RWPE1 (cell line): Measurements from ENCODE around the gene TAF11L14.
A peak's percentile ranks its signal among the peaks of the same experiment; 100 is the strongest.

Experiments
- CTCF ChIA-PET: fragments of 350-600 bp; sonication (Branson Sonifier 250); formaldehyde crosslinking; extraction: SDS; loops from one replicate; lab custom pipeline; 2021; lab: Yijun Ruan, JAX
- POLR2A ChIA-PET: fragments of 400-600 bp; formaldehyde crosslinking; extraction: SDS; loops from one replicate; lab custom pipeline; 2020; ENCODE audit warnings: antibody characterized with exemption; ENCODE audit not compliant: low non-redundant PET; lab: Yijun Ruan, JAX
- DNase-seq: peaks from one replicate; pipeline ENCODE4 v3.0.0; 2012; ENCODE audit warnings: low spot score
- H3K27ac ChIP-seq: fragments of 450-650 bp; 2 replicates; pipeline ENCODE4 v1.5.1; 2017
- TF ChIP-seq, protein P1 (sequence below): fragments of 450-650 bp; conservative IDR thresholded peaks from 2 replicates; pipeline ENCODE4 v1.5.1; 2017; ENCODE audit warnings: low read depth, mild to moderate bottlenecking

Gene TAF11L14

DNA sequence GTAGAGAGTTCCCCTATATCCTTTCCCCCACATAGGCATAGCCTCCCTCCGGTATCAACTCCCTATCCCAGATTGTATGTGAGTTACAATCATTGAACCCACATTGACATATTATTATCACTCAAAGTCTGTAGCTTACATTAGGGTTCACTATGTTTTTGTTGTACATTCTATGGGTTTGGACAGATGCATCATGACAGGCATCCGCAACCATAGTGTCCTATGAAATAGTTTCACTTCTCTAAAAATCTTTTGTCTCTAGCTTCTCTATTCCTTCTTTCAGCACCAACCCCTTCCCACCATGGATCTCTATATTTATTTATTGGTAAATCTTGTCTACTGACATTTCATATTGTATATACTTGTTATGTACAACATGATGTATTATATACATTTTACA is 31.6 kb downstream of the TAF11L14 start:
- POLR2A ChIA-PET: interaction anchor here (0.6 kb wide), 1 partner anchor 274 kb away, joined by 3 read pairs; no protein-coding TSS in a partner anchor
- H3K27ac ChIP-seq: no peak overlapping the region
- DNase-seq: no peak
- TF ChIP-seq, protein P1, sequence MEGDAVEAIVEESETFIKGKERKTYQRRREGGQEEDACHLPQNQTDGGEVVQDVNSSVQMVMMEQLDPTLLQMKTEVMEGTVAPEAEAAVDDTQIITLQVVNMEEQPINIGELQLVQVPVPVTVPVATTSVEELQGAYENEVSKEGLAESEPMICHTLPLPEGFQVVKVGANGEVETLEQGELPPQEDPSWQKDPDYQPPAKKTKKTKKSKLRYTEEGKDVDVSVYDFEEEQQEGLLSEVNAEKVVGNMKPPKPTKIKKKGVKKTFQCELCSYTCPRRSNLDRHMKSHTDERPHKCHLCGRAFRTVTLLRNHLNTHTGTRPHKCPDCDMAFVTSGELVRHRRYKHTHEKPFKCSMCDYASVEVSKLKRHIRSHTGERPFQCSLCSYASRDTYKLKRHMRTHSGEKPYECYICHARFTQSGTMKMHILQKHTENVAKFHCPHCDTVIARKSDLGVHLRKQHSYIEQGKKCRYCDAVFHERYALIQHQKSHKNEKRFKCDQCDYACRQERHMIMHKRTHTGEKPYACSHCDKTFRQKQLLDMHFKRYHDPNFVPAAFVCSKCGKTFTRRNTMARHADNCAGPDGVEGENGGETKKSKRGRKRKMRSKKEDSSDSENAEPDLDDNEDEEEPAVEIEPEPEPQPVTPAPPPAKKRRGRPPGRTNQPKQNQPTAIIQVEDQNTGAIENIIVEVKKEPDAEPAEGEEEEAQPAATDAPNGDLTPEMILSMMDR: no peak
- CTCF ChIA-PET: no interaction called here

DNA sequence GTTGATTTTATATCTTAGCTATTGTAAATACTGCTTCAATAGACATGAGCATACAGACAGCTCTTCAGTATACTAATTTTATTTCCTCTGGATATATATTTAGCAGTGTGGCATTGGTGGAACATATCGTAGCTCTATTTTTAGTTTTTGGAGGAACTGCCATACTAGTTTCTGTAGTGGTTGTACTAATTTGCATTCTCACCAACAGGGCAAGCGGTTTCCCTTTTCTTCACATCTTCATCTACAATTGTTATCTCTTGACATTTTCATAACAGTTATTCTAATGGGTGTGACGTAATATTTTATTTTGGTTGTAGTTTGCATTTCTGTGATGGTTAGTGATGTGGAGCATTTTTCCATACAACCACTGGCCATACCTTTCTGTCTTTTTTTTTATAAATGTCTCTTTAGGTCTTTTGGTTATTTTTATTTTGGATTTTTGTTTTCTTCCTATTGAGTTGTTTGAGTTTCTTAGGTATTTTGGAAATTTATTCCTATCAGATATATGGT is 32.5 kb downstream of the TAF11L14 start:
- DNase-seq: no peak
- TF ChIP-seq, protein P1: no peak
- ChIA-PET CTCF (no interaction called here), POLR2A (no interaction called here)
- no peak overlapping the region for H3K27ac ChIP-seq

DNA sequence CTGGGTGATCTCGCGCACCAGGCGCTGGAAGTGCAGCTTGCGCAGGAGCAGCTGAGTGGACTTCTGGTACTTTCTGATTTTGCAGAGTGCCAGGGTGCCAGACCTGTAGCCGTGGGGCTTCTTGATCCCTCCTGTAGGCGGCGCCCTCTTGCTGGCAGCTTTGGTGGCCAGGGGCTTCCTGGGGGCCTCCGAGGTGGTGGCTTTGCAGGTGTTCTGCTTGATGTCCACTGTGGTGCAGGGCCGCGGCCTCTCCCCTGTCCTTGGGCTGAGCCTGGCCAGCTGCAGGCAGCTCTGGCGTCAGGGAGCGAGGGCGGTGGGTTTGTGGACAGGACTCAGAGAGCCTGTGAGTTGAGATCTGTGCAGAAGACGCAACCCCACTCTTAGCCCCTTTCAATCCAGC is 36.1 kb downstream of the TAF11L14 start:
- TF ChIP-seq, protein P1: no peak
- POLR2A ChIA-PET: no interaction called here
- CTCF ChIA-PET: interaction anchor here (0.5 kb wide), 1 partner anchor 228 kb away, joined by 3 read pairs; no protein-coding TSS in a partner anchor

DNA sequence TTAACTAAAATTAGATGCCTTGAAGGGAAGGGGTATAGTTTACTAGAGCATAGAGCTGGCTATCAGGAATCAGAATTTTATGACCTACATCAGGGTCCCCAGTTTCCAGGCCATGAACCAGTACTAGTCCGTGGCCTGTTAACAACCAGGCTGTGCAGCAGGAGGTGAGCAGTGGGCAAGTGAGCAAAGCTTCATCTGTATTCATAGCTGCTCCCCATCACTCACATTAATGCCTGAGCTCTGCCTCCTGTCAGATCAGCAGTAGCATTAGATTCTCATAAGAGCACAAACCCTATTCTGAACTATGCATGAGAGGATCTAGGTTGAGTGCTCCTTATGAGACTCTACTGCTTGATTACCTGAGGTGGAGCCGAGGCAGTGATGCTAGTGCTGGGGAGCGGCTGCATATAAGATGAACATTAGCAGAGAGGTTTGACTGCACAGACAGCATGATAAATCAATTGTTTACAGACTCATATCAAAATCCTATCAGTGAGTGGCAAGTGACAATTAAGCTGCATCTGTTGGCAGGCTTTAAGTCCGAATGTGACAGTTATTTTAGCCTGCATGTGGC is 44.6 kb downstream of the TAF11L14 start:
- no peak for DNase-seq
- TF ChIP-seq, protein P1: no peak
- ChIA-PET POLR2A (no interaction called here), CTCF (no interaction called here)
- no peak overlapping the region for H3K27ac ChIP-seq

More for the DNA sequence above, 36.1 kb downstream of the TAF11L14 start:
- no peak overlapping the region for H3K27ac ChIP-seq
- no peak for DNase-seq

DNA sequence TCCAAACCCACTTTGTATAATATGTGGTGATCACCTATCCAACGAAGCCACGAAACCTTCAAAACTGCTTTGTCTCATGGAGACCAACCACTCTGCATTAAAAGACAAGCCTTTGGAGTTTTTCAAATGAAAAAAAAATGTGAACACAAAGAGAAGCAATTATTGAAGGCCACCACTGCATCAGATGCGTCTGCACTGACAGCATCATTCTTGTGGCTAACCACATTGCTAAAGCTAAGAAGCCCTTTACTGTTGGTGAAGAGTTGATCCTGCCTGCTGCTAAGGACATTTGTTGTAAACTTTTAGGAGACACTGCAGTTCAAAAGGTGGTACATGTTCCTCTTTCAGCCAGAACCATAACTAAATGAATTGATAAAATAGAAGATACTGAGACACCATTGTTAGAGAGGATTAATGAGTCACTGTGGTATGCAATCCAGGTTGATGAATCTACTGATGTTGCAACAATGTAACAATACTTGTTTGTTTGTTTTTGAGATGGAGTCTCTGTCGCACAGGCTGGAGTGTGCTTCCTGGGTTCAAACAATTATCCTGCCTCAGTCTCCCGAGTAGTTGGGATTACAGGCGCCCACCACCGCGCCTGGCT is 45.4 kb downstream of the TAF11L14 start:
- POLR2A ChIA-PET: no interaction called here
- DNase-seq: peak; percentile 13

DNA sequence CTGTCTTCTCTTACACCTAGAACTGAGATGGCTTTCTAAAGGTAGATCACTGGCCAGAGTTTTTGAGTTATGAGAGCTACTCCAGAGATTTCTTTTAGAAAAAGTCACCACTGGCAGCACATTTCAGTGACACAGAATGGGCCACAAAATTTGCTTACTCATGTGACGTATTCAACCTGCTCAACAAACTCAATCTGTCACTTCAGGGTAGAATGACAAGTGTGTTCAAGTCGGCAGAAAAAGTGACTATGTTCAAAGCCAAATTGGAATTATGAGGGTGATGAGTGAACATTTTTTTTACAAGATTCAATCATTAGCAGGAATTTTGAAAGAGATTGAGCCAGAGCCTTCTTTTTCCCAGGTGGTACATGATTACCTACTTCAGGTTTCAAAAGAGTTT is 46.5 kb downstream of the TAF11L14 start:
- H3K27ac ChIP-seq: no peak overlapping the region
- POLR2A ChIA-PET: no interaction called here
- DNase-seq: no peak
- CTCF ChIA-PET: interaction anchor here (0.7 kb wide), 1 partner anchor 196 kb away, joined by 3 read pairs; no protein-coding TSS in a partner anchor
- TF ChIP-seq, protein P1: no peak

More for the DNA sequence above, 45.4 kb downstream of the TAF11L14 start:
- CTCF ChIA-PET: interaction anchor here (0.7 kb wide), 1 partner anchor 197 kb away, joined by 3 read pairs; no protein-coding TSS in a partner anchor
- H3K27ac ChIP-seq: no peak overlapping the region
- TF ChIP-seq, protein P1: no peak
